Stimulated activated CD8-positive, alpha-beta memory T cell treated with anti-CD3 and anti-CD28 coated beads, Interleukin-7, amount 100 ng/mL, for 1 hour (primary cell): ENCODE measurements around the gene EFNA3.
A peak's percentile ranks its signal among the peaks of the same experiment; 100 is the strongest.

Source experiments
- DNase-seq, 2 donors: peaks; one replicate each; pipeline ENCODE4 v3.0.0-alpha.2; 2020; ENCODE audit warnings: low read depth in 2 of 2

Gene EFNA3

GRCh38 chr1:155048449-155049334 lies 29.9 kb upstream of the EFNA3 start:
- DNase-seq: no peak

- no peak for DNase-seq
Measured at GRCh38 chr1:155049651-155050559, 28.7 kb upstream of the EFNA3 start.

- peak; percentile 54 to 66 for DNase-seq
Measured at GRCh38 chr1:155050560-155051341, 27.9 kb upstream of the EFNA3 start, which contains the start of gene ADAM15. TSS of gene ADAM15 (plus strand) at chr1:155051316. CDS start at chr1:155051387, 71 bp downstream.

GRCh38 chr1:155051342-155051776 lies 27.3 kb upstream of the EFNA3 start:
- no peak for DNase-seq

- no peak for DNase-seq
Measured at GRCh38 chr1:155051777-155052398, 26.7 kb upstream of the EFNA3 start.

- no peak for DNase-seq
Measured at GRCh38 chr1:155052439-155053395, 25.9 kb upstream of the EFNA3 start.

GRCh38 chr1:155053531-155054105 lies 25.0 kb upstream of the EFNA3 start:
- no peak for DNase-seq

GRCh38 chr1:155057104-155057503 lies 21.5 kb upstream of the EFNA3 start:
- DNase-seq: no peak

GRCh38 chr1:155057788-155058211 lies 20.8 kb upstream of the EFNA3 start:
- no peak for DNase-seq

GRCh38 chr1:155060736-155061135 lies 17.9 kb upstream of the EFNA3 start:
- DNase-seq: no peak

- peak; percentile 93 to 97 for DNase-seq
Measured at GRCh38 chr1:155061381-155062150, 17.1 kb upstream of the EFNA3 start.

GRCh38 chr1:155062151-155062686 lies 16.4 kb upstream of the EFNA3 start:
- DNase-seq: no peak

GRCh38 chr1:155062702-155063411 lies 15.8 kb upstream of the EFNA3 start:
- peak; percentile 45 to 71 for DNase-seq

- peak; percentile 58 to 66 for DNase-seq
Measured at GRCh38 chr1:155063550-155064110, 15.0 kb upstream of the EFNA3 start, which contains the start of gene EFNA4. TSS of gene EFNA4 (plus strand) at chr1:155063740. CDS start at chr1:155063824, 84 bp downstream.

- no peak for DNase-seq
Measured at GRCh38 chr1:155064111-155064831, 14.4 kb upstream of the EFNA3 start.

GRCh38 chr1:155064832-155065429 lies 13.7 kb upstream of the EFNA3 start:
- DNase-seq: no peak
